ENCODE measurements around the gene POLR3K. TPM values are rescaled to one million over a fixed set of nuclear protein-coding genes. Genes with fewer than 3 reads are reported as not detected.

The POLR3K gene
- total RNA-seq, 1 experiment from 2014 or later = 30.2 TPM

GRCh38 chr16:75580-76501 lies 22.4 kb upstream of the POLR3K start:
- no peaks in the 10 kb centered on the region for H3K9me3 ChIP-seq (ENCODE audit: low read length)
- BruUV-seq (replicated peaks) = no TSS peak
- TF ChIP-seq EZH2phosphoT487 (IDR thresholded peaks at IDR 0.05; ENCODE audit: borderline replicate concordance, low read length) (no peak), CTCF (conservative IDR thresholded peaks at IDR 0.05; ENCODE audit: low read depth, low read length) (no peak), EZH2 (IDR thresholded peaks at IDR 0.05; ENCODE audit: low read length, unreplicated experiment) (no peak)
- H3K4me2 ChIP-seq (ENCODE audit: low read length) = peak overlapping the region; percentile 87
- ATAC-seq (no peak), DNase-seq (no peak)
- intact Hi-C loops (cut with micrococcal nuclease) = no loop called here
- H4K20me1 ChIP-seq (ENCODE audit: low read length) = no peaks in the 10 kb centered on the region
- peaks cover 35% of the 10 kb centered on the region for H3K4me1 ChIP-seq (ENCODE audit: insufficient read depth, low read length)
- 0 out of 2 replicates have a peak overlapping the region, but pooled peaks have one; percentile 84 for H3K4me3 ChIP-seq (ENCODE audit: low read length)
- H2AFZ ChIP-seq (ENCODE audit: low read length) = no peak overlapping the region
- peaks cover 15% of the 10 kb centered on the region for H3K79me2 ChIP-seq (ENCODE audit: low read length)
- ChIA-PET CTCF (no interaction called here), POLR2A (ENCODE audit: unreplicated experiment) (no interaction called here)
- H3K27me3 ChIP-seq (ENCODE audit: low read length) = no peaks in the 10 kb centered on the region
- H3F3A ChIP-seq (ENCODE audit: low read length, unreplicated experiment) = no peaks in the 10 kb centered on the region
- H3K36me3 ChIP-seq (ENCODE audit: low read depth, low read length) = no peaks in the 10 kb centered on the region
- H3K9ac ChIP-seq (ENCODE audit: low read length) = no peak overlapping the region
- no peaks in the 10 kb centered on the region for H3K9me2 ChIP-seq (replicated peaks; ENCODE audit: low read length)
- 0 out of 2 replicates have a peak overlapping the region, but pooled peaks have one; percentile 16 for H3K27ac ChIP-seq (ENCODE audit: low read length)

DNA sequence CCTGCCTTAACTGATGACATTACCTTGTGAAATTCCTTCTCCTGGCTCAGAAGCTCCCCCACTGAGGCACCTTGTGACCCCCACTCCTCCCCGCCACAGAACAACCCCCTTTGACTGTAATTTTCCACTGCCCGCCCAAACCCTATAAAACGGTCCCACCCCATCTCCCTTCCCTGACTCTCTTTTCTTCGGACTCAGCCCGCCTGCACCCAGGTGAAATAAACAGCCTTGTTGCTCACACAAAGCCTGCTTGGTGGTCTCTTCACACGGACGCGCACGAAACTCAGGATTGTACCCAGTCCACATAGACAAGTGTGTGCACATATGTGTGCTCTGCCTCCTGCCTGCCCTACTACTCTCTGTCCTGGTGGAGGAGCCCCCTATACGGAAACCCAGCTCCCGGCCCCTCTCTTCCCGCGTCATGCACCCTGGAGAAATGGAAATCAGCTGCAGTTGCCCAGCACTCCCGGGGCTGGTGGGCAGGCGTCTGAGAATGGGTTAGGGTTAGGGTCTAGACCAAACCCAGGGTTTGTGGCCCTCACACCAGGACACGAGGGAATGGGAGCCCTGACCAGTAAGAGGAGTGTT lies 21.4 kb upstream of the POLR3K start:
- no peaks in the 10 kb centered on the region for H3F3A ChIP-seq (ENCODE audit: low read length, unreplicated experiment)
- H3K36me3 ChIP-seq (ENCODE audit: low read depth, low read length) = no peaks in the 10 kb centered on the region
- intact Hi-C loops (cut with micrococcal nuclease) = no loop called here
- H3K27ac ChIP-seq (ENCODE audit: low read length) = no peak overlapping the region
- H3K4me2 ChIP-seq (ENCODE audit: low read length) = no peak overlapping the region
- no peak for DNase-seq
- H3K4me1 ChIP-seq (ENCODE audit: insufficient read depth, low read length) = peaks cover 45% of the 10 kb centered on the region
- POLR2A ChIA-PET (ENCODE audit: unreplicated experiment) = no interaction called here
- no peak overlapping the region for H3K4me3 ChIP-seq (ENCODE audit: low read length)
- H2AFZ ChIP-seq (ENCODE audit: low read length) = no peak overlapping the region
- H4K20me1 ChIP-seq (ENCODE audit: low read length) = no peaks in the 10 kb centered on the region
- H3K9me3 ChIP-seq (ENCODE audit: low read length) = no peaks in the 10 kb centered on the region
- no peaks in the 10 kb centered on the region for H3K9me2 ChIP-seq (replicated peaks; ENCODE audit: low read length)
- H3K27me3 ChIP-seq (ENCODE audit: low read length) = no peaks in the 10 kb centered on the region
- TF ChIP-seq EZH2phosphoT487 (IDR thresholded peaks at IDR 0.05; ENCODE audit: borderline replicate concordance, low read length) (no peak), CTCF (conservative IDR thresholded peaks at IDR 0.05; ENCODE audit: low read depth, low read length) (no peak), EZH2 (IDR thresholded peaks at IDR 0.05; ENCODE audit: low read length, unreplicated experiment) (no peak)
- H3K9ac ChIP-seq (ENCODE audit: low read length) = no peak overlapping the region
- BruUV-seq (replicated peaks) = no TSS peak
- H3K79me2 ChIP-seq (ENCODE audit: low read length) = peaks cover 25% of the 10 kb centered on the region
- CTCF ChIA-PET = interaction anchor here (0.6 kb wide), 1 partner anchor 51 kb away, joined by 5 read pairs; no protein-coding TSS in a partner anchor
- ATAC-seq = no peak

Data from PC-3 (cell line).